ENCODE results near the gene CADM4. TPM values are rescaled to one million over a fixed set of nuclear protein-coding genes. Genes with fewer than 3 reads are reported as not detected.
"Not testable (repeated sequence)": the region's sequence is repeated elsewhere in the genome, so short reads cannot be mapped to it uniquely, and the experiment has no call there.

CADM4 gene
- total RNA-seq, 1 experiment from 2014 or later, result 1.5 TPM

DNA sequence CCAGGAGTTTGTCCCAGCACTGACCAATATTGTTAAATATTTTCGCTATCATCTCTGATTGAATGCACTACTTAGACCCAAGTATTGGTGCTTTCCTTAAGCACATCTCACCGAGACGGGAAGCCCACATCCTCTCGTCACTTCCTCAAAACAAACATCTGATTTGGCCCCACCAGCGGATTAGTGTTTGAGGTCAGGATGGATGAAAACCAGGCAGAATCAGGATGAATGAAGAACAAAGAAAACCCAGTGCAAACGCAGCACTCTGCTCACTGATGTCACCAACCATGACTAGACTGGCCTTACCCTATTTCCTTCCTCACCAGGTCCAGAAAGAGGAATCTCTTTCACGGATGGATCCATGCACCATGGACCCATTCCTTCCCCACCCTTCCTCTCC is 24.4 kb upstream of the CADM4 start:
- no peak for DNase-seq (ENCODE audit: low read depth)

DNA sequence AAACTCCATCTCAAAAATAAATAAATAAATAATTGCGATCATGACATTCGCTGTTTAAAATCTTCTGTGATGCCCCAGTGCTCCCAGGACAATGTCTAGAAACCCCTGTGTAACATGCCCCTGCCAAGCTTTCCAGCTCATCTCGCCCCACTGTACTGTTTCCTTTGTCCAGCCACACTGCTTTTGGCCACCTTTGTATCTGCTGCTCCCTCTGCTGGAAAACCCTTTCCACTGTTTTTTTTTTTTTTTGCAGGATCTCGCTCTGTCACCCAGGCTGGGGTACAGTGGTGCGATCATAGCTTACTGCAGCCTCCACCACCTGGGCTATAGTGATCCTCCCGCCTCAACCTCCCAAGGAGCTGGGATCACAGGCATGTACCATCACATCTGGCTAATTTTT is 22.8 kb upstream of the CADM4 start:
- DNase-seq (ENCODE audit: low read depth), result peak; percentile 25

DNA sequence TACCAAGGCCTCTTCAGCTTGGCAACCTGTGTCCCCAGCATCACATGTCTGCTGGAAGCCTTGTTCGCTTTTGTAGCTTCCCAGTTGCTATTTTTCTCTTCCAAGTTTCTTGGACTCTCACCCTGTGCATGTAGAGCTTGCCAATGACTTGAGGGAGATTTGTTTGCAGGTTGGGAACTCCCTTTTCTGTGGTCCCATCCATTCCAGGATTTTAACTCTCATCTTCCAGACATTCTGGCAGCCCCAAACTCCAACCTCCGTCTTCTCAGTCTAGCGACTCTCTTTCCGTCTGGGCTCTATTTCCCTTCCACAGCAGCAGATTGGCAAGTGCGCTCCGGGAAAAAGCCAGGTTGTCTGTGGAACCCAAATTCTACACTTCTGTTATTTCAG is 21.3 kb upstream of the CADM4 start:
- DNase-seq (ENCODE audit: low read depth), result no peak

DNA sequence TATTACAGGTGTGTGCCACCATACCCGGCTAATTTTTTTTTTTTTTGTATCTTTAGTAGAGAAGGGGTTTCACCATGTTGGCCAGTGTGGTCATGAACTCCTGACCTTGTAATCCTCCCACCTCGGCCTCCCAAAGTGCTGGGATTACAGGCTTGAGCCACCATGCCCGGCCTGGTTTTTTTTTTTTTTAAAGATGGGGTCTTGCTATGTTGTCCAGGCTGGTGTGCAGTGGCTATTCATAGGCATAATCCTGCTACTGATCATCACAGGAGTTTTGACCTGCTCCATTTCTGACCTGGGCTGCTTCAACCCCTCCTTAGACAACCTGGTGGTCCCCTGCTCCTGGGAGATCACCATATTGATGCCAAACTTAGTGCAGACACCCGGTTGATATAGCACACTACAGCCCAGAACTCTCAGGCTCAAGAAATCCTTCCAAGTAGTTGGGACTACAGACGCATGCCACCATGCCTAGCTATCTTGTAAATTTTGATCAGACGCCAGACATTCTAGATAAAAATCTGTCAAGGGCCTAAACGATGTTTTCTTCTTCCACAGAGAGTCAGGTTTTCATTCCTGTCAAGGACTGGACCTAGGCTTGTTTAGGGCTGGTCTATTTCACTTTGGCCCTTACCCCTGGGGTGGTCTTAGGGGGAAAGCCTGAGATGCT is 20.8 kb upstream of the CADM4 start:
- no peak for DNase-seq (ENCODE audit: low read depth)

DNA sequence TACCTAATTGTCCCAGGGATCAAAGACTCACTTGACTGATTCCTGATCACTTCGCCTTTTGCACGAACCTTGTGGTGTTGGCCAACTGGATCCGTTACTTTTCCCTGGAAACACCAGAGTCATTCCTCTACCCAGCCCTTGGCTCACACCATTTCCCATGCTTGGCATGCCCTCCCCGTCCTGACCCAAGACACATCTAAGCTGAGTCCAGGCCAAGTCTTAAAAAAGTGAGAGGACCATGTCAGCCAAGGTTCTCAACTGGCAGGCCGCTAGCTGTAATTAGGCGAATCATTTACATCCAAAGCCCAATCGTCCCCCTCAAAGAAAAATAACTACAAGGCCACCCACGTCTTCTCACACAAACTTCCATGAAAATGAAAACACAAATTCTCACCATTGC is 18.8 kb upstream of the CADM4 start:
- DNase-seq (ENCODE audit: low read depth), result no peak

DNA sequence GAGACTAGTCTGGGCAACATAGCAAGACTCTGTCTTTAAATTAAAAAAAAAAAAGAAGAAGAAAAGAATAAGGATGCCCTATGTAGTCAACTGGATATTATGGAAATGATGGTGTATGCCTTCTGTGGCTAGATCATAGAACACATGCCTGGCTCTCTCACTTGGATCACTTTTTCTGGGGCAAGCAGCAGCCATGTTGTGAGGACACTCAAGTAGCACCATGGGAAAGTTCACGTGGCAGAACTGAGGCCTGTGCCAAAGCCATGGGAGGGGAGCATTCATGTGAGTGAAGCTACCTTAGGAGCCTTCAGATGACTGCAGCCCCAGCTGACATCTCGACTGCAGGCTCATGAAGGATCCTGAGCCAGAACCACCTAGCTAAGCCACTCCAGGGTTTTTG is 18.4 kb upstream of the CADM4 start:
- no peak for DNase-seq (ENCODE audit: low read depth)

DNA sequence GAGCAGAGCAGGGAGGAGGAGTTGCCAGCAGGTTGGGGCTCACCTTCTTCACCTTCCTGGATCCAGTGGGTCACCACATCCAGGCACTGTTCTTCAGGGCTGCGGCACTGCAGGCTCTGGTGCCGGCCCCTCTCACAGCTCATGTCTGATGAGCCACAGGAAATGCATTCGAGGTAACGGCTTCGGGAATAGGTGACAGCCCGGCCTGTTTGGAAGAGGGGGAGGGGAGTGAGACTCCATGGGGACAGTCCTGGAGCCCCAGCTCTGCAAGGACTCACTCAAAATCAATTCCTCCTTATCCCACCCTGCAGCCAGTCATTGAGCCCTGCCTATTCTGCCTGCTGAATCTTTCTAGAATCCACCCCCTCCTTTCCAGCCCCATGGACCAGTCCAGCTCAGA is 16.8 kb upstream of the CADM4 start:
- no peak for DNase-seq (ENCODE audit: low read depth)

DNA sequence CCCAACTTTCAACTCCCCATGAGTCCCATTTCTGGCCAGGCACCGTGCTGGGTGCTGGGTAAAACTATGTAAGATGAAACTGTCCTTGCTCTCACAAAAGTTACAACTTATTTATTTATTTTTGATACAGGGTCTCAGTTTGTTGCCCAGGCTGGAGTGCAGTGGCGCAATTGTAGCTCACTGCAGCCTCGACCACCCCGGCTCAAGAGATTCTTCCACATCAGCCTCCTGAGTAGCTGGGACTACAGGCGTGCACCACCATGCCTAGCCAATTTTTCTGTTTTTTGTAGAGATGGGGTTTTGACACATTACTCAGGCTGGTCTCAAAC is 12.9 kb upstream of the CADM4 start:
- DNase-seq (ENCODE audit: low read depth), result no peak

DNA sequence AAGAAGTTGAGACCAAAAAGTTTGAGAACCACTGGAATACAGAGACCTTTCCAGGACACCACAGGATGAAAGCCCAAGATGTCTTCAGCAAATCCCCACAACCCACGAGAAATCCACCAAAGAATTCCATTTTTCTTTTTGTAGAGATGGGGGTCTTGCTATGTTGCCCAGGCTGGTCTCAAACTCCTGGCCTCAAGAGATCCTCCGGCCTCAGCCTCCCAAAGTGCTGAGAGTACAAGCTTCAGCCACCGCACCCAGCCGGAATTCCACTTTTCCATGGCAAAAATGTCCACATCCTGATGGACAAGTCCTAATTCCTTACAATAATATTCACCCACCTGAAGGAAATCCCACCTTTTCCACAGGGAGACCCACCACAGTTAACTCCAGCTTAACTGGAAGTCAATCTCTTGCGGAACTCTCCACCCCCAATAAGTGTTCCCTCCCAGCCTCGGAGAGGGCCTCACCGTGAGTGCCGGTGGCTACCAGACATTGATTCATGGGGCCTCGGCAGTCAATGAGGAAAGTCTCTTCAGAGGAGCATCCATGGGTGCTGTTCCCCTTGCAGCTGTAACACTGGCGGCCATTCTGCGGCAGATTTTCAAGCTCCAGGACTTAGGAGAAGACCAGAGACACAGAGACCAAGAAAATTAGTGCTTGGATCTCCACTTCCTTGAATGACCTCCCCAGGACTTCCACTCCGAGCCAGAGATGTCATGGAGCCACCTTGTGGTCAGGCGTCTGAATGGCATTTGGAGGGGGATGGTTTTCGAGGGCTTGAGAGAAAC is 12.3 kb upstream of the CADM4 start:
- DNase-seq (ENCODE audit: low read depth), result peak; percentile 43

DNA sequence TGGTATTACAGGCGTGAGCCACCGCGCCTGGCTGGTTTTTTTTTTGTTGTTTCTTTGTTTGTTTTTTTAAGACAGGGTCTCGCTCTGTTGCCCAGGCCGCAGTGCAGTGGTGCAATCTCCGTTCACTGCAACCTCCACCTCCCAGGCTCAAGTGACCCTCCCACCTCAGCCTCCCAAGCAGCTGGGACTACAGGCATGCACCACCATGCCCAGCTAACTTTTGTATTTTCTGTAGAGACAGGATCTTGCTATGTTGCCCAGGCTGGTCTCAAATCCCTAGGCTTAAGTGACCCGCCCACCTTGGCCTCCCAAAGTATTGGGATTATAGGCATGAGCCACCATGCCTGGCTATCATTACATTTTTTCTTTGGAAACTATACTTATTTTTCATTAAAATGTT is 10.6 kb upstream of the CADM4 start:
- DNase-seq (ENCODE audit: low read depth), result not testable (repeated sequence)

DNA sequence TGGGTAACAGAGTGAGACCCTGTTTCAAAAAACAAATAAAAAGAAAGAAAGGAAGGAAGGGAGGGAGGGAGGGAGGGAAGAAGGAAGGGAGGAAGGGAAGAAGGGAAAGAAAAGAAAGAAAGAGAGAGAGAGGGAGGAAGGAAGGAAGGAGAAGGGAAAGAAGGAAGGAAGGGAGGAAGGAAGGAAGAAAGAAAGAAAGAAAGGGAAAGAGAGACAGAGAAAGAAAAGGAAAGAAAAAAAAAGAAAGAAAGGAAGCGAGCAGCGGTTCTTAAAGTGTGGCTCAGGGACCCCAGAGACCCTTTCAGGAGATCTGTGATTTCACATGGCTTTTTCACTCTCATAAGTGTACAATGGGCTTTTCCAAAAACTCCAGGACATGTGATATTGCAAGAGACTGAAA is 9.9 kb upstream of the CADM4 start:
- DNase-seq (ENCODE audit: low read depth), result no peak

DNA sequence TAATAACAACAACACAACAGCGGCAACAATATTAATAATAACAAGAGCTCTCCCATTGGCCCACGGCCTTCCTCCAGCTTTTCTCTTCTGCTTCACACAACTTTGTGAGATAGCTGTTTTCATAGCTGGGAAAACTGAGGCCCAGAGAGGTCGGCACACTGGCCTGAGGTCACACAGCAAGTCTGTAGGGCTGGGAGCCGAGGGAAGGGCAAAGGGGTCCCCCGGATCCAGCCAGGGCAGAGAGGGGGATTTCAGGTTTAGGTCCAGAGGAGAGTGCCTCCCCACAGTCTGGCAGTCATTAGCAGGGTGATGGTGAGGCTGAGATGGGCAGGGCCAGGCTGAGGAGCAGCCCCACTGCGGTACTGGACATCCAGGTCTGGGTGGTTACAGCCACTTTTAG is 9.0 kb upstream of the CADM4 start:
- no peak for DNase-seq (ENCODE audit: low read depth)

DNA sequence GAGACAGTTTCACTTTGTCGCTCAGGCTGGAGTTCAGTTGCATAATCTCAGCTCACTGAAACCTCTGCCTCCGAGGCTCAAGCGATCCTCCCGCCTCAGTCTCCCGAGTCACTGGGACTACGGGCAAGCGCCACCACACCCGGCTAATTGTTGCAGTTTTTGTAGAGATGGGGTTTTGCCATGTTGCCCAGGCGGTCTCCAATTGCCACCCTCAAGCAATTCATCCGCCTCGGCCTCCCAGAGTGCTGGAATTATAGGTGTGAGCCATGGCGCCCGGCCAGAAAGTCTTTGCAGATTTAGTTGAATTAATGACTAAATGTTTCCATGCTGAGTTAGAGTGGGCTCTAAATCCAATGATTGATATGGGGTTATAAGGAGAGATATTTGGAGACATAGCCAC is 4.5 kb upstream of the CADM4 start:
- no peak for DNase-seq (ENCODE audit: low read depth)

DNA sequence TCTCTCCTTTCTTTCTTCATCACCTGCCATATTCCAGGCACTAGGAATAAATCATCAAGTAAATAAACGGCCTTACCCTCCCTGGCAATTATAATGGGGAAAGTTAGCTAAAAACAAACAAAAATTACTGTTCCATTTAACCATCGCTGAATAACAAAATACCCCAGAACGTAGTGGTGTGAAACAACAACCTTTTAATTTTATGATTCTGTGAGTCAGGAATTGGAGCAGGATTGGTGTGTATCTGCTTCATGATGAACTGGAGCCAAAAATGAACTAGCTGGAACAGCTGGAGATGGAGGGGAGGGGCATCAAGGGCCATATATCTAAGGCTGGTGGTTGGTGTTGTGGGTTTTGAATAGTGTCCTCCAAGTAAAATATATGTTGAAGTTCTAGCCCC is 3.7 kb upstream of the CADM4 start:
- no peak for DNase-seq (ENCODE audit: low read depth)

DNA sequence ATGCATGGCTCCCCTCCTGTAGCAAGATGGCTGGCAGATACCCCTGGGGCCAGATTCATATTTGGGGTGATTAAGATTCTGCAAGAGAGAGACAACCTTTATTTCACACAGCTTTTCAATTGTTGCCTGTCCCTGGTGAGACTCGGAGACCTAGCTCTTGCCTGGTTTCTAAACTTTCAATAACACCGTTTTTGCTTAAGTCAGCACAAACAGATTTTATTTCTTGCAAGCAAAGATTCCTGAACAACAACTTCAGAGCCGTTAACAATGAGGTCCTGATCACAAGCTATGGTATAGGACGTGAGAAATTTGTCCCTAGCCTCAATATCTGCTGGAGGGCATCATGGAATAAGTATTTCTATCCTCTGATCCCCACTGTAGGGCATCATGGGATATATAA is 2.9 kb upstream of the CADM4 start:
- DNase-seq (ENCODE audit: low read depth), result no peak

DNA sequence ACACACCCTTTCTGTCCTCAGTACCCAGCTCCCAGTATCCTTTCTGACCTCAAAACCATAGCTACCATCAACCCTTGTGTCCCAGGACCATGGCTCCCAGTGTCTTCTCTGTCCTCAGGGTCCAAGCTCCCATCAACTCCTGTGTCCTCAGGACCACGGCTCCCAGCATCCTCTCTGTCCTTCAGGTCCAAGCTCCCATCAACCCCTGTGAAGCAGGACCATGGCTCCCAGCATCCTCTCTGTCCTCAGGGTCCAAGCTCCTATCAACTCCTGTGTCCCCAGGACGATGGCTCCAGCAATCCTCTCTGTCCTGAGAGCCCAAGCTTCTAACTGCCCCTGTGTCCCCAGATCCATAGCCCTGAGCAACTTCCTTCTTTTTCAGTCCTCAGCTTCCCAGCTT is 1.7 kb upstream of the CADM4 start:
- no peak for DNase-seq (ENCODE audit: low read depth)

DNA sequence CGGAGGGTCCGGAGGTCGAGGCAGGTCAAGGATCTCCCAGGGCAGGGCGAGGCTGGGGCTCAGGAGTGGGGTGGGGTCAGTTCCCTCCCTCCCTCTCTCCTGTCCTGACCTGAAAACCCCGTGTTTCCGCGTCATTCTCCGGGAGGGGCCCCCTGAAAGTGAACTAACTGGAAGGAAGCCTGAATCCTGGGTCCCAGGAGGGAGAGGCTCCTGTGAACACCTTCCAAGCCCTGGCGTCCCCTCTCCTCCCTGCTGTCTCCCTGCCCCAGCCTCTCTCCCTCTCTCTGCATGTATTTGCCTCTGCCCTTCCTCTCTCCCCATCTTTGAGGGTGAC is 741 bp upstream of the CADM4 start:
- DNase-seq (ENCODE audit: low read depth), result no peak

DNA sequence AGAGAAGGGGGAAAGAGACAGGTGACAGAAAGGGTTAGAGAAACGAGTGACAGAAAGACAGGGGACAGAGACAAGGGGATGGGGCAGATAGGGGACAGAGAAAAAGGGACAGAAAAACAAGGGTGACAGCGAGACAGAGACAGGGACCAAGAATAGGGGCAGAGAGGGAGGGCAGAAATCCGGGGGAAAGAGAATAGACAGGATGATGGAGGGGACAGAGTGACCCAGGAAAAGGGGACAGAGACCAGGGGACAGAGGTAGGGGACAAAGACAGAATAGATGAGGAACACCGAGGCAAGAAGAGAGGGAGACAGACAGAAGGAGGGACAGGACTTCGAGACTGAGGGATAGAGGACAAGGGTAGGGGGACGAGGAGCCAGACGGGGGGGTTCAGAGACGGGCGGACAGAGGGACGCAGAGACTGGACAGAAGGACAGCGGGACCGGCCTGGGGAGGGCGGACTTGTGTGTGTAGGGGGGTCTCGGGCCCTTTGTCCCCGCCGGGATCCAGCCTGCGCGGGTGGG is 593 bp downstream of the CADM4 start:
- no peak for DNase-seq (ENCODE audit: low read depth)

DNA sequence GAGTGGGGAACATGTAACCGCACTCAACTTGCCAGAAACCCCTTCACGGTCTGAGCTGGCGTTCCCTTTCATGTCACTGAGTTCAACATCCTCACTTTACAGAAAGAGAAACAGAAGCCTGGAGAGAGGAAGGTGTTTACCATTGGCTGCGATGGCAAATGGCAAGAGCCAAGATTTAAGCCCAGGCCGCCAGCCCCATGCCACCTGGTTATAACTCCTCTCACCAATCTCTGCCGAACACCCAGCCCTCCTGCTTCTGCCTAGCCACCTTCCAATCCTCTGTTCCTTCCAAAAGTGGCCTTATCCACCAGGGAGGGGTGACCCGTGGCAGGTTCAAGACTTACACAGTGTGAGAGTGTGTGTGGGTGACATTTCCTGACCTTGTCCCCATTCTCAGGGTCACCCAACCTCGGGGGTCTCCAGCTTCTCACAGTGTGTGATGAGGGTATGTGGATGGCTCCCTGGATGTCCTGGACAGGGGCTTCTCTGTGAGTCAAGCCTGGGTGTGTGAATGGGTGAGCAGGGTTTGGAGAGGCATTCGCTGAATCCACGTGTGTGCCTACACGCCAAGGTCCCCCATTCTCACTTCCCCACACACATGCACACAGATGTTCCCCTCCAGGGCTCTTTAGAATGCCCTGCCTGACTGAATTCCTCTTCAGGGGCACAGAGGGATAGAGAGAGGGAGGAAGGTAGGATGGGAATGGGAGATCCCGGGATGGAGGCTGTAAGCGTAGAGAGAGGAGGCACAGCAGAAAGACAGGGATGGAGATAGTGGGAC is 1.2 kb downstream of the CADM4 start:
- DNase-seq (ENCODE audit: low read depth), result no peak

DNA sequence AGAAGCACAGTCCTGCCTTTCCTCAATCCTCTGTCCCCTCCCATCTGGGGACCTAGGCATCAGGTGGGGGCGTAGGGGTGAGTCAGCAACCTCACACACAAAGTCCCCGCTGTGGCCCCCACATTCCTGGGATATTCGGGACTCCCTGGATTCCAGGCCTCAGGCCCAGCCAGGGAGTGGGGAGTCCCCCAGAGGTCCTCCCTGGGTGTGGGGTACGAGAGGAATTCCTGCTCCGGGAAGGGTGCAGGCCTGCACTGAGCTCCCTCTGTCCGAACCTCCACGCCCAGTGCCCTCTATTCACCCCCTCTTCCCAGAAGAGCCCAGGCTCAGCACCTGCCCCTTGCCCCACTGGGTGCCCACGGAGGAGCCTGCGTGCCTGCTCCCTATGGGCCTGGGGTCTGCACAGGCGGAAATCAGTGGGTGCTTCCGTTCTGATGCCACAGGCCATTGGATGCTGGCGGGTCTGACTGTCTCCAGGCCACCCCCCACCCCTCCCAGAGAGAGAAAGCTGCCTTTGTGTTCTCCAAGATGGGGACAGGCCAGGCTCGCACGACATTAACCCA is 3.4 kb downstream of the CADM4 start:
- DNase-seq (ENCODE audit: low read depth), result no peak

DNA sequence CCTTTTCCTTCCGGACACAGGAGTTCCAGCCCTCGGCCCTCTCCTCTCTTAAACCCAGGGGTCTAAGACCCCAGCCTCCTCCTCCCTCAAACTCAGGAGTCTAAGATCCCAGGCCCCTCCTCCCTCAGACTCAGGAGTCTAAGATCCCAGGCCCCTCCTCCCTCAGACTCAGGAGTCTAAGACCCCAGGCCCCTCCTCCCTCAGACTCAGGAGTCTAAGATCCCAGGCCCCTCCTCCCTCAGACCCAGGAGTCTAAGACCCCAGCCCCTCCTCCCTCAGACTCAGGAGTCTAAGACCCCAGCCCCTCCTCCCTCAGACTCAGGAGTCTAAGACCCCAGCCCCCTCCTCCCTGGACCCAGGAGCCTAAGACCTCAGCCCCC is 4.1 kb downstream of the CADM4 start:
- not testable (repeated sequence) for DNase-seq (ENCODE audit: low read depth)

DNA sequence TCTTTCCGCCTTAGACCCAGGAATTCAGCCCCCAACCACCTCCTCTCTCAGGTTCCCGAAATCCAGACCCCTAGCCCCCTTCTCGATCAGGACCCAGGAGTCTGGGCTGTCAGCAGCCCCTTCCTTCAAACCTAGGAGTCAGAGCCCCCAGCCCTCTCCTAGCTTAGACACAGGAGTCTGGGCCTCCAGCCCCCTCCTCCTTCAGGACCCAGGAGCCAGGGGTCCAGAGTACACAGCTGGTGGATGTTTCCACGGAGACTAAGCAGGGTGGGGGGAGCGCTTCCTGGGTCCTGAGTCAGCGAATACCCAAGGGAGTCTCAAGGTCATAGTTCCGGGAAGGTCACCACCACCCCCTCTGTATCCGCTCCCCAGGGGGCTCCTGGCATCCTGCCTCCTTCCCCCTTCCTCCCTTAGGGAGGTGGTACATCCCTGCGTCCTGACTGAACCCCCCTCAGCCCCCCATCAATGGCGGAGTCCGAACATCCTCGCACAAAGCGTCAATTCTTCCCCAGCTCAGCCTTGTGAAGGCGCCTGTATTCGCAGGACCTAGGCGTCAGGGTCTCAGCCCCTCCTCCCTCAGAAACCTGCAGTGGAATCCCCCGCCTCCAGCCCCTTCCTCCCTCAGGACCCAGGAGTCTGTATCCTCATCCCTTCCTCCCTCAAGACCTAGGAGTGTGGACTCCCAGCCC is 4.6 kb downstream of the CADM4 start:
- no peak for DNase-seq (ENCODE audit: low read depth)

Data from HT1080 (cell line).